Activated CD4-positive, alpha-beta memory T cell treated with anti-CD3 and anti-CD28 coated beads for 36 hours (primary cell): ENCODE data around the gene GPR37L1. TPM values are rescaled to one million over a fixed set of nuclear protein-coding genes. Genes with fewer than 3 reads are reported as not detected.
"Not testable (repeated sequence)": the region's sequence is repeated elsewhere in the genome, so short reads cannot be mapped to it uniquely, and the experiment has no call there.

Experiments used
- CTCF ChIA-PET: fragments of 350-600 bp; sonication (Branson Sonifier 250); formaldehyde crosslinking; loops from one replicate; lab custom pipeline; 2021; ENCODE audit warnings: antibody characterized with exemption, inconsistent platforms; lab: Charles Lee
- POLR2A ChIA-PET: fragments of 350-600 bp; sonication (Branson Sonifier 250); formaldehyde crosslinking; loops from one replicate; lab custom pipeline; 2021; ENCODE audit warnings: antibody characterized with exemption; lab: Charles Lee
- DNase-seq: peaks from one replicate; pipeline ENCODE4 v3.0.0-alpha.2; 2020
- H3K27ac Mint-ChIP-seq: one replicate; pipeline ENCODE4 v1.8.0; 2021; ENCODE audit warnings: mixed read lengths
- H3K27me3 Mint-ChIP-seq: one replicate; pipeline ENCODE4 v1.8.0; 2021; ENCODE audit warnings: mixed read lengths
- H3K36me3 Mint-ChIP-seq: one replicate; pipeline ENCODE4 v1.8.0; 2021; ENCODE audit warnings: mixed read lengths
- H3K4me1 Mint-ChIP-seq: one replicate; pipeline ENCODE4 v1.8.0; 2021; ENCODE audit warnings: low read depth, mixed read lengths
- H3K4me3 Mint-ChIP-seq: one replicate; pipeline ENCODE4 v1.8.0; 2021; ENCODE audit warnings: mild to moderate bottlenecking, mixed read lengths
- H3K9me3 Mint-ChIP-seq: one replicate; pipeline ENCODE4 v1.8.0; 2021; ENCODE audit warnings: mixed read lengths
- intact Hi-C: fragments of 100-400 bp; cut with micrococcal nuclease; formaldehyde crosslinking; loops from one replicate; pipeline ENCODE4 v1.15.1; 2023
- total RNA-seq, 2 experiments: library from RNA; stranded (reverse); gene quantifications; one replicate each; pipeline ENCODE4 v1.2.3, GENCODE V29; 2021

Gene GPR37L1
- total RNA-seq, 2 experiments from 2014 or later, result not detected

DNA sequence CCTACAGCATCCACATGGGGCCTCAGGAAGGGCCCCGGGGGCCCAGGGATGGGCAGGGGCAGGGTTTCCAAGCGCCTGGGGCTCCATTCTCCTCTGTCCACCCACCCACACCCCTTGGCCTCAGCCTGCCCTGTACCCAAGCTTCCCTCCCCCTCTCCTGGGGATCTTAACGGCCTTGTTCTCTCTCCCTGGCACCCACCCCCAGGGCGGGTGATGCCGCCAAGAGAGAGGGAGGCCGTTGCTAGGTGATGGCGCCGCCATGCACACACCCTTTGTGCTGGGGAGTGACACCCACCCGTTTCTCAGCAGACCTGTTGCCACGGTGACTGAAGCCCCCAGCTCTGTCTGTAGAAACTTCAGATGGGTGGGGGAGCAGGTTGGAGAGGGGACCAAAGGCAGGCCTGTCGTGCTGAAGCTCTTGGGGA is 7.6 kb downstream of the GPR37L1 start:
- ChIA-PET CTCF (interaction anchor here (0.9 kb wide), 1 partner anchor 130 kb away, joined by 3 read pairs; no protein-coding TSS in a partner anchor), POLR2A (interaction anchor here (0.7 to 1.2 kb wide), 2 partner anchors 17 to 43 kb away, joined by 3 read pairs; no protein-coding TSS in a partner anchor)
- DNase-seq, result no peak
- intact Hi-C loops, result no loop called here
- Mint-ChIP-seq H3K4me3 (no peak overlapping the region), H3K27me3 (no peaks in the 10 kb centered on the region), H3K36me3 (peaks cover 3% of the 10 kb centered on the region), H3K27ac (no peak overlapping the region), H3K4me1 (no peaks in the 10 kb centered on the region), H3K9me3 (no peaks in the 10 kb centered on the region)

DNA sequence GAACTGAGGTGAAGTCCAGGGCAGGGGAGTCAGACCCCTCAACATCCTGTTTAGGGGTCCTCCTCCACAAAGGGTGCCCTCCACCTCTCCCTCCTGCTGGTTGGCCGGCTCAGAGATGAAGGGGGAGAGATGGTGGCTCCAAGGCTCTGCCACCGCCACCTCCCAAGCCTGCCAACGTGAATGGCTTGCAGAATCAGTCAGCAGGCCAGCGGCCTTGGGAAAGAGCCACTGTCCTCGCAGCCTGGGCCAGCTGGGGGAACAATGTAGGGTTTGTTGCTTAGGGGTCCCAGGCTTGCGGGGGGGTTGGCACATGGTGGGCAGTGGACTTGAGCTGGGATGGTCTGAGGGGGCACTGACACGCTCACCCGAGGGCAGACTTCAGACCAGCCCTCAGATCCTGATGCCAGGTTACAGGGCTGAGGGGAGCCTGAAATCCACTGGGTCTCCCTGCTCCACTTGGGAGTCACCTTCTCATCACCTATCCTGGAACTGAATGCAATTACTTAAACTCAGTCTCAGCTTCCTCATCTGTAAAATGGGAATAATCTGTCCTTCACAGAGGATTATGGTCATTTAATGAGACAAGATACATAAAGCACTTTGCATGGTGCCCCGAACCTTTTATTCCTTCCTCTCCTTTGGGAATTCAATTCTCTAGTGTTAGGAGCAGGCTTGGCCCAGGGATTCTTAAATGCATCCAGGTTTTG is 8.3 kb downstream of the GPR37L1 start:
- DNase-seq, result no peak
- intact Hi-C loops, result no loop called here
- H3K4me1 Mint-ChIP-seq, result no peaks in the 10 kb centered on the region
- ChIA-PET POLR2A (interaction anchor here (1.2 kb wide), 1 partner anchor 16 kb away, joined by 3 read pairs; no protein-coding TSS in a partner anchor), CTCF (interaction anchor here (1.4 kb wide), 1 partner anchor 131 kb away, joined by 4 read pairs; no protein-coding TSS in a partner anchor)
- H3K9me3 Mint-ChIP-seq, result no peaks in the 10 kb centered on the region
- no peaks in the 10 kb centered on the region for H3K27me3 Mint-ChIP-seq
- peaks cover 3% of the 10 kb centered on the region for H3K36me3 Mint-ChIP-seq
- no peak overlapping the region for H3K4me3 Mint-ChIP-seq
- H3K27ac Mint-ChIP-seq, result no peak overlapping the region

DNA sequence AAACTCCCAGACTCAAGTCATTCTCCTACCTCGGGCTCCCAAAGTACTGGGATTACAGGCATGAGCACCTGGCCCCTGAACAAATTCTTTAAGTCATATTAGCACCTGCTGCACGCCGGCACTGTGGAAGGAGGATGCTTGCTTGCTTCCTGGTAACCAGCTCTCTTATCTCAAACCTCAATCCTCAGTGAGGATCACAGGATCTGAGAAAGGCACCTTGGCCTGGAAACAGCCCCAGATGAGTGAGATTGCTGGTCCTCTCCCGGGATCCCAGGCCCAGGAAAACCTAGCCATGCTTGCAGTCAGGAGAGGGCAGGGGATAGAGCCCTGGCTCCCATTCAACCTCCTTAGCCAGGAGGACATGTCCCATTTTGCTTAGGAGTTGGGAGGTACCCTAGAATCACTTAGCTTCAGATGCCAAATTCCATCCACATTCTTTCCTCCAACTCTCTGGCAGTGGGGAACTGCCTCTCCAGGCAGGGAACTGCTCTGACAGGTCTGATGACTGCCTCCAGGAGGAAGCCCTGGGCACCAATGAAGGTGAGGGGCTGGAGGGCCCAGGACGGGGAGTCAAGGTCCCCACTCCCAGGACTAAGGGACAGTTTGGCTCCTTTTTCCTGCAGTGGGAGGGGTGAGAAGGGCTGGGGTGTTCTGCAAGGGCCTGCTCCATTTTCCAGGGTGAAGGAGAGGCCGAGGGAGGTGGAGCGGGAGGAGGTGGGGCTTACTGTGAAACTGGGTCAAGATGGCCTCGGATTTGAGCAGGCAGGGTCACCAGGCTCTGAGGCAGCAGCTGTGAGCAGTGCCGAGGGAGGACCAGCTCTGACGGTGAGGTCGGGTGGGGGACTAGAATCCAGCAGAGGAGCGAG is 9.5 kb downstream of the GPR37L1 start:
- Mint-ChIP-seq H3K36me3 (peaks cover 3% of the 10 kb centered on the region), H3K27ac (no peak overlapping the region), H3K27me3 (no peaks in the 10 kb centered on the region), H3K9me3 (no peaks in the 10 kb centered on the region), H3K4me3 (no peak overlapping the region), H3K4me1 (no peaks in the 10 kb centered on the region)
- POLR2A ChIA-PET, result interaction anchor here (0.6 kb wide), 1 partner anchor 149 kb away, joined by 4 read pairs; no protein-coding TSS in a partner anchor
- intact Hi-C loops, result no loop called here
- CTCF ChIA-PET, result interaction anchor here (0.6 to 1.4 kb wide), 4 partner anchors 14 to 274 kb away, joined by 3 to 4 read pairs (median 3); no protein-coding TSS in a partner anchor
- DNase-seq, result no peak

DNA sequence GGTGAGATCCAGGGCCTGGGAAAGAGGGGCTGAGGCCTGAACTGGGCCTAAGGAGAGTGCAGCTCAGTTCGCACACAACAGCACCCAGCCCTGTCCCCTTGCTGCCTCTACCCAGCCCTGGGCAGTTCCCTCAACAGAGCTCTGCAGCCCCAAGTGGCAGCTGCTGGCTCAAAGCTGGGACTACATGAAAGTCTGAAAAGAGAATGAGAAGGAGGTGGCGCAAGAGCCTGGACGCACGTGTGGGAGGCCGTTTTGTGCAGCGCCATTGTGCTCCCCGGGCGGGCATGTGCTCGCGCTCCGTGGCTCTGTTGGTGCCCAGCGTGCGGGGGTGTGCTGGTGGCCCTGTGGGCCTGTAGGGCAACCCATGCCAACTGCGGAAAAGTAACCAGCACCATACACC is 10.3 kb downstream of the GPR37L1 start:
- CTCF ChIA-PET, result interaction anchor here (0.6 to 4.7 kb wide), 5 partner anchors 11 to 275 kb away, joined by 3 to 53 read pairs (median 3); partner anchors contain the start of gene ARL8A
- DNase-seq, result no peak
- intact Hi-C loops, result no loop called here
- H3K27me3 Mint-ChIP-seq, result no peaks in the 10 kb centered on the region
- H3K9me3 Mint-ChIP-seq, result no peaks in the 10 kb centered on the region
- POLR2A ChIA-PET, result no interaction called here
- no peak overlapping the region for H3K4me3 Mint-ChIP-seq
- H3K4me1 Mint-ChIP-seq, result no peaks in the 10 kb centered on the region
- H3K27ac Mint-ChIP-seq, result no peak overlapping the region
- H3K36me3 Mint-ChIP-seq, result peaks cover 3% of the 10 kb centered on the region

DNA sequence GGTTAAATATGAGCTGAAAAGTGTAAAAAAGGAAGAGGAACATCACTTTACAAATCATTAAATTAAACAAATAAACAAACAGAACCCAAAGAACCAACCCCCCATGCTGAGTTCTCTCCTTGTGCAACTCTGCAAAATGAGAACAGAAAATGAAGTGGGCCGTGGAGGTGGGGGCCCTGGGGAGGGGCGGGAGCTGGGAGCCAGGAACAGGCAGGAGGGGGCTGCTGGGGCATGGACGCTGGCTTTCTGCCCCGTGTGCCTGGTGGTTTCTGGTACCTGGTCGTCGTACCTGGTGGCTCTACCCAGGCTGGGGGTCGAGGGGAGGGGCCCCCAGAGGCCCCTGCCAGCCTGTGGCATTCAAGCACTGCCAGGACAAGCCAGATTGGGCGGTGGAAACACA is 10.8 kb downstream of the GPR37L1 start:
- Mint-ChIP-seq H3K4me1 (no peaks in the 10 kb centered on the region), H3K4me3 (no peak overlapping the region), H3K36me3 (peaks cover 3% of the 10 kb centered on the region), H3K9me3 (no peaks in the 10 kb centered on the region), H3K27me3 (no peaks in the 10 kb centered on the region), H3K27ac (no peak overlapping the region)
- no peak for DNase-seq
- ChIA-PET POLR2A (no interaction called here), CTCF (interaction anchor here (1.0 to 4.7 kb wide), 4 partner anchors 10 to 276 kb away, joined by 3 to 53 read pairs (median 9); partner anchors contain the start of gene ARL8A)
- intact Hi-C loops, result no loop called here

DNA sequence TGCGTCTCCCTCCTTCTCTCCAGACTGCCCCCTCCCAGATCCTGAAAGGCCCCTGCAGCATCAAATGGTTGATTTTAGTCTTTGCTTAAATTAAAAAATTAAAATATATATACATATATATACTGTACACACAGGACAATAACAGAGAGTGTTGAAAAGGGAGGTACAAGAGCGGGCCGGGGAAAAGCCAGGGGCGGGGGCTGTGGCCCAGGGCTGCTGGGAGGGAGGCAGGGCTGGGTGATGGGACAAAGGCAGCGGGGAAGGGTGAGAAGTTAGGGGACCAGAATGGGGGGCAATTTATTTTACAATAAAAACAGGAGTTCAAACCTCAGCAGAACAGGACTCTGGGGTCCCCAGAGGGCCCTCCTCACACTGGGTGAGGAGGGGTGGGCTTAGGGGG is 11.3 kb downstream of the GPR37L1 start:
- no peak for DNase-seq
- no peaks in the 10 kb centered on the region for H3K27me3 Mint-ChIP-seq
- peaks cover 3% of the 10 kb centered on the region for H3K36me3 Mint-ChIP-seq
- CTCF ChIA-PET, result interaction anchor here (0.8 to 4.7 kb wide), 8 partner anchors 10 to 134 kb away, joined by 3 to 53 read pairs (median 8); partner anchors contain the start of genes ARL8A and PTPN7
- no peak overlapping the region for H3K27ac Mint-ChIP-seq
- intact Hi-C loops, result loop anchor here (2.0 kb wide), 1 partner anchor 125 kb away; no protein-coding TSS in a partner anchor
- no peak overlapping the region for H3K4me3 Mint-ChIP-seq
- H3K9me3 Mint-ChIP-seq, result no peaks in the 10 kb centered on the region
- no peaks in the 10 kb centered on the region for H3K4me1 Mint-ChIP-seq
- POLR2A ChIA-PET, result no interaction called here

DNA sequence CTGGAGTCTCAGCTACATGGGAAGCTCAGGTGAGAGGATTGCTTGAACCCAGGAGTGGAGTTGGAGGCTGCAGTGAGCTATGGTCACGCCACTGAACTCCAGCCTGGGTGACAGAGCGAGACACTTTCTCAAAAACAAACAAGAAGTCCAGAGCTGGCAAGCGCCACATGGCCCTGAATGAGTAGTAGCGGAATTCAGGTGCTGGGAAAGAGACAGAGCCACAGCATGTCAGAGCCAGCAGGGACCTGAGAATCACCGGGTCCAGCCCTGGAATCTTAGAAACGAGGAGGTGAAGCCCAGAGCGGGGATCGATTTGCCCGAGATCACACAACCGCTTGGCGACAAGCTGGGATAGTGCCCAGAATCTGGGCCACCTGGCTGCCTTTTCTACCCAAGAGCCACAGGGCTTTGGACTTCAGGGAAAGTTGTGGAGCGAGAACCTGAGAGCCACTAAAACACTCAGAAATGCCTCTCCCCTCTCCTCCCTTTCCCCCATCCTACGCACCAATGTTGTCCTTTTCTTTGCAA is 12.0 kb downstream of the GPR37L1 start:
- intact Hi-C loops, result loop anchor here (2.0 to 5.0 kb wide), 2 partner anchors 126 to 237 kb away; no protein-coding TSS in a partner anchor
- DNase-seq, result no peak
- H3K4me1 Mint-ChIP-seq, result no peaks in the 10 kb centered on the region
- H3K4me3 Mint-ChIP-seq, result no peak overlapping the region
- H3K27ac Mint-ChIP-seq, result no peak overlapping the region
- peaks cover 3% of the 10 kb centered on the region for H3K36me3 Mint-ChIP-seq
- ChIA-PET POLR2A (interaction anchor here (1.3 kb wide), 1 partner anchor 241 kb away, joined by 3 read pairs; no protein-coding TSS in a partner anchor), CTCF (interaction anchor here (0.8 to 4.7 kb wide), 20 partner anchors 9 to 261 kb away, joined by 3 to 53 read pairs (median 5); partner anchors contain the start of genes ARL8A, PTPN7 and RNPEP)
- no peaks in the 10 kb centered on the region for H3K9me3 Mint-ChIP-seq
- H3K27me3 Mint-ChIP-seq, result no peaks in the 10 kb centered on the region

DNA sequence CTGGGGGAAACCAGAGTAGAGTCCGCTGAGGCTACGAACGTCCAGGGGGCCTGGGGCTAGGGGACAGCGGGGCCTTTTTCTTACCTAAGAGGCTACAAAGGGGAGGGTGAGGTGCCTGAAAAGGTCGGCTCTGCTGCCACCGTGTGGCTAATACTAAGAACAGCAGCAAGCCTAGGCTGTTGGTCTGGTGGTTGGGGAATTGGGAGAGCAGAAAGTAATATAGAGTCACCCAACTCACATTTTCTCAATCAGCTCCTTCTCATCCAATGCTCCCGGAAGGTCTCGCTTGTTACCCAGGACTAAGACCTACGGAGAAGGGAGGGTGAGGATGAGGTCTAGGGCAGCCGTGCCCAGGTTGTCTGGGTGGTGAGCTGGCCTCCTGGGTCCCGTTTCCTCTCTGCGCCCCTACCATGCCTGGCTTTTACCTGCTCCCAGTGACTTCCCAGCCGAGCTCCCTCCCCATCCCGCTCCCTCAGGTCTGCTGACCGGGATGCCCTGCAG is 12.6 kb downstream of the GPR37L1 start:
- Mint-ChIP-seq H3K27ac (no peak overlapping the region), H3K4me3 (no peak overlapping the region), H3K9me3 (no peaks in the 10 kb centered on the region), H3K36me3 (peaks cover 3% of the 10 kb centered on the region), H3K4me1 (no peaks in the 10 kb centered on the region), H3K27me3 (no peaks in the 10 kb centered on the region)
- POLR2A ChIA-PET, result interaction anchor here (1.3 kb wide), 1 partner anchor 242 kb away, joined by 3 read pairs; no protein-coding TSS in a partner anchor
- CTCF ChIA-PET, result interaction anchor here (0.7 to 4.7 kb wide), 30 partner anchors 9 to 261 kb away, joined by 3 to 53 read pairs (median 5); partner anchors contain the start of genes ARL8A, ELF3, PTPN7 and RNPEP
- intact Hi-C loops, result loop anchor here (2.0 to 5.0 kb wide), 2 partner anchors 126 to 238 kb away; no protein-coding TSS in a partner anchor
- DNase-seq, result peak; percentile 62

DNA sequence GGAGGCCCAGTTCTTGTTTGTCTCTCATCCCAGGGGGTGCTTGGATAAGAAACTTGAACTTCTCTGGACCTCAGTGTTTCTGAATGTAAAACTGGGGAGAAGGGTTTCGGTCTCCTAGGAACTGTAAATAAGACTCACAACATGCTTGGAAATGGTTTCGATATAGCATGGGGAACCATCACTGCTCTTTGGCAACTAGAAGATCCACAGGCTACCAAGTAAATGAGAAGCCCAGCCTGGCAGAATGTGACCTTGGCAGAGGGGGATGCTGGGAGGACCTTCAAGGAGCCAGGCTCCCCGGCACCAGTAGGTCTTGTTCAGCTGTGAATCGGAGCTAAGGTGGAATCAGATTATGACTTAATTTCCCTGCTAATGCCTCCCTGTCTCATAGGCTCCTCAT is 18.1 kb downstream of the GPR37L1 start:
- POLR2A ChIA-PET, result no interaction called here
- DNase-seq, result no peak
- Mint-ChIP-seq H3K4me1 (peaks cover 33% of the 10 kb centered on the region), H3K36me3 (peaks cover 3% of the 10 kb centered on the region), H3K9me3 (no peaks in the 10 kb centered on the region), H3K27me3 (no peaks in the 10 kb centered on the region), H3K27ac (no peak overlapping the region), H3K4me3 (no peak overlapping the region)
- intact Hi-C loops, result no loop called here
- CTCF ChIA-PET, result no interaction called here

DNA sequence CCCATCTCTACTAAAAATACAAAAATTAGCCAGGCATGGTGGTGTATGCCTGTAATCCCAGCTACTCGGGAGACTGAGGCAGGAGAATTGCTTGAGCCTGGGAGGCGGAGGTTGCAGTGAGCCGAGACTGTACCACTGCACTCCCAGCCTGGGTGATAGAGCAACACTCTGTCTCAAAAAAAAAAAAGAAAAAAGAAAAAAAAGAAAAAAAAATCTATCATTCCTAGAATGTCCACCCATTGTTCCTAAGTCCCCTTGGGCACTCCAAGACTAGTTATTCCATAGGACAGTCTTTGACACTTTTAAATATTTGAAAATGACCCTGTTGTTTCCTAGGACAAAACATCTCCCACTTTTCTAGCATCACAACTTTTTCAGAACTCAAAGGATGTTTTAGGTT is 18.8 kb downstream of the GPR37L1 start:
- H3K36me3 Mint-ChIP-seq, CTCF ChIA-PET, H3K27me3 Mint-ChIP-seq, intact Hi-C loops, POLR2A ChIA-PET, DNase-seq, H3K4me3 Mint-ChIP-seq, H3K9me3 Mint-ChIP-seq, H3K27ac Mint-ChIP-seq: not testable (repeated sequence)
- peaks cover 33% of the 10 kb centered on the region for H3K4me1 Mint-ChIP-seq
